HEK293T (cell line): ENCODE results near the gene WDR27.
"Not testable (repeated sequence)": the region's sequence is repeated elsewhere in the genome, so short reads cannot be mapped to it uniquely, and the experiment has no call there.

ENCODE experiments used
- BHLHE40 ChIP-seq: fragments of 450-650 bp; IDR thresholded peaks from 2 replicates; pipeline ENCODE4 v1.6.1; 2016; ENCODE audit warnings: mild to moderate bottlenecking, moderate library complexity, borderline replicate concordance
- CTBP1 ChIP-seq: fragments of 450-650 bp; IDR thresholded peaks from 2 replicates; pipeline ENCODE4 v1.6.1; 2016; ENCODE audit warnings: borderline replicate concordance
- ELF4 ChIP-seq: fragments of 450-650 bp; IDR thresholded peaks from 2 replicates; pipeline ENCODE4 v1.6.1; 2017; ENCODE audit warnings: antibody characterized with exemption
- FOXA1 ChIP-seq: fragments of 450-650 bp; IDR thresholded peaks from 2 replicates; pipeline ENCODE4 v1.6.1; 2016; ENCODE audit warnings: mild to moderate bottlenecking
- FOXM1 ChIP-seq: fragments of 450-650 bp; IDR thresholded peaks from 2 replicates; pipeline ENCODE4 v1.6.1; 2017; ENCODE audit warnings: mild to moderate bottlenecking, borderline replicate concordance
- L3MBTL2 ChIP-seq: fragments of 450-650 bp; conservative IDR thresholded peaks from 2 replicates; pipeline ENCODE4 v1.6.1; 2016; ENCODE audit warnings: mild to moderate bottlenecking
- SP1 ChIP-seq: fragments of 450-650 bp; IDR thresholded peaks from 2 replicates; pipeline ENCODE4 v1.6.1; 2017
- SUZ12 ChIP-seq: fragments of 450-650 bp; IDR thresholded peaks from 2 replicates; pipeline ENCODE4 v1.6.1; 2016; ENCODE audit warnings: mild to moderate bottlenecking
- TARDBP ChIP-seq: fragments of 450-650 bp; IDR thresholded peaks from 2 replicates; pipeline ENCODE4 v1.6.1; 2016
- ZNF384 ChIP-seq: fragments of 450-650 bp; IDR thresholded peaks from 2 replicates; pipeline ENCODE4 v1.6.1; 2016
- TF ChIP-seq, protein P1 (sequence below): fragments of 450-650 bp; IDR thresholded peaks from 2 replicates; pipeline ENCODE4 v1.6.1; 2016

DNA sequence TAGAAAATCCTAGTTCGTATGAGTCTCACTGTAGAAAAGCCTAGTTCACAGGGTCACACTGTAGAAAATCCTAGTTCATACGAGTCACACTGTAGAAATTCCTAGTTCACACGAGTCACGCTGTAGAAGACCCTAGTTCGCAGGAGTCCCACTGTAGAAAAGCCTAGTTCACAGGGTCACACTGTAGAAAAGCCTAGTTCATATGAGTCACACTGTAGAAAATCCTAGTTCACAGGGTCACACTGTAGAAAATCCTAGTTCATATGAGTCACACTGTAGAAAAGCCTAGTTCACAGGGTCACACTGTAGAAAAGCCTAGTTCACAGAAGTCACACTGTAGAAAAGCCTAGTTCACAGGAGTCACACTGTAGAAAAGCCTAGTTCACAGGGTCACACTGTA lies 56.4 kb downstream of the WDR27 start:
- TF ChIP-seq SP1, ELF4, SUZ12, BHLHE40, ZNF384, FOXA1, L3MBTL2, TARDBP, CTBP1, FOXM1: not testable (repeated sequence)
- TF ChIP-seq, protein P1, sequence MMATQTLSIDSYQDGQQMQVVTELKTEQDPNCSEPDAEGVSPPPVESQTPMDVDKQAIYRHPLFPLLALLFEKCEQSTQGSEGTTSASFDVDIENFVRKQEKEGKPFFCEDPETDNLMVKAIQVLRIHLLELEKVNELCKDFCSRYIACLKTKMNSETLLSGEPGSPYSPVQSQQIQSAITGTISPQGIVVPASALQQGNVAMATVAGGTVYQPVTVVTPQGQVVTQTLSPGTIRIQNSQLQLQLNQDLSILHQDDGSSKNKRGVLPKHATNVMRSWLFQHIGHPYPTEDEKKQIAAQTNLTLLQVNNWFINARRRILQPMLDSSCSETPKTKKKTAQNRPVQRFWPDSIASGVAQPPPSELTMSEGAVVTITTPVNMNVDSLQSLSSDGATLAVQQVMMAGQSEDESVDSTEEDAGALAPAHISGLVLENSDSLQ: not testable (repeated sequence)
